Right lobe of liver (tissue), 6 donors: Measurements from ENCODE around the gene DHRSX. TPM values are rescaled to one million over a fixed set of nuclear protein-coding genes. Genes with fewer than 3 reads are reported as not detected.

Experiments
- ATAC-seq, 4 donors: fragments of 200-7000 bp; cut with Tn5 transposase; one replicate each; pipeline ENCODE4 v1.9.1; 2020; ENCODE audit warnings: mild to moderate bottlenecking in 4 of 4, moderate library complexity in 4 of 4
- DNase-seq, 3 donors: peaks; one replicate each; pipeline ENCODE4 v3.0.0-alpha.2; 2020
- H3K27ac ChIP-seq, 3 donors: fragments of 200-600 bp; one replicate each; pipeline ENCODE4 v1.8.0; 2022
- H3K27me3 ChIP-seq, 2 donors: fragments of 200-600 bp; one replicate each; pipeline ENCODE4 v1.8.0; 2022
- H3K36me3 ChIP-seq, 4 donors: fragments of 200-600 bp; sonication (generic) in 1 of 4; one replicate each; pipeline versions ENCODE4 v1.5.1 to v1.8.0; 2017 to 2022; ENCODE audit warnings: control low read depth in 1 of 4
- H3K4me1 ChIP-seq, 4 donors: fragments of 200-600 bp; sonication (generic) in 1 of 4; one replicate each; pipeline versions ENCODE4 v1.5.1 to v1.8.0; 2017 to 2022; ENCODE audit warnings: control low read depth in 1 of 4
- H3K4me3 ChIP-seq, 3 donors: fragments of 200-600 bp; one replicate each; pipeline ENCODE4 v1.8.0; 2022
- H3K9me3 ChIP-seq, 4 donors: fragments of 200-600 bp; sonication (generic) in 1 of 4; one replicate each; pipeline versions ENCODE4 v1.5.1 to v1.8.0; 2017 to 2022; ENCODE audit warnings: control low read depth in 1 of 4
- POLR2A ChIP-seq: fragments of 450-650 bp; IDR thresholded peaks from one replicate; pipeline ENCODE4 v1.6.1; 2017; ENCODE audit warnings: antibody characterized with exemption, mild to moderate bottlenecking
- WGBS: methylation state at CpG from one replicate; pipeline ENCODE4 v1.1.6; 2018; ENCODE audit warnings: low coverage, low lambda C conversion rate; ENCODE audit not compliant: insufficient coverage; ENCODE audit errors: missing lambda C conversion rate; 5-methylcytosine and 5-hydroxymethylcytosine counted together
- intact Hi-C, 2 donors: fragments of 100-400 bp; cut with DNase I; formaldehyde crosslinking; loops; one replicate each; pipeline versions ENCODE4 v1.11.2 to v1.14.1; 2022
- total RNA-seq, 6 experiments: library from RNA; depleted of rRNA in 2 of 6; stranded (reverse); fragments of >200 nt in 2 of 6; fragmentation: NEBNext Ultra II Directional in 3 of 6; extraction: Animal tissue kit (Norgen Biotek cat#: 25700) in 3 of 6; gene quantifications; one replicate each; pipeline versions ENCODE4 v1.1.0 to v1.2.4, GENCODE V29; 2016 to 2023
- TF ChIP-seq, protein P1 (sequence below), 4 donors: fragments of 200-600 bp in 3 of 4; fragments of 450-650 bp in 1 of 4; IDR thresholded peaks; one replicate each; pipeline versions ENCODE4 v1.5.1 to v1.8.0; 2016 to 2022; ENCODE audit warnings: antibody characterized with exemption in 4 of 4, mild to moderate bottlenecking in 2 of 4
- donor health status: DM: no; HTN: yes; CAD: no.
- donor health status: DM: no; HTN: no; CAD: no.
- donor health status: DM: no; HTN: no; CAD: no.
- donor health status: DM: no; HTN: yes; CAD: no.
- donor health status: DM: no; HTN: yes; CAD: no.

DHRSX gene
- total RNA-seq, 6 experiments from 2014 or later = 15.6 to 34.5 (median 29.0) TPM

DNA sequence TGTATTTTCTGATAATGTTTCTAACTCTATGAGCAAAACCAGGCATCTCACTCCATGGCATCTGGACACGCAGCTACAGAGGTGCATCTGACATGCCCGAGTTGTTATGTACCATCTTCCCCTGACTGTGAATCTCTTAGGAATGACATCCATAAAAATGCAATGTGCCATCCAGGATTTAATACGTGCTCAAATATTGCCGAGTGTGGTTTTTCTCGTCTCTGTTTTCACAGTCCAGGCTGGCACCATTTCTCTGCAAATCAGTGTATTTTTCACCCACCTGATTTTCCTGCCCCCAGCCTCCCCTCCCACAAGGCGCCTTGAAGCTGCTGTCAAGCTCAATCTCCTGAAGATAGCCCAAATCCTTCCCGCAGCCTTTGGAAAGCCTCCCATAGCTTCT, 154.6 kb downstream of the DHRSX start:
- intact Hi-C loops = no loop called here
- H3K9me3 ChIP-seq = no peaks in the 10 kb centered on the region

DNA sequence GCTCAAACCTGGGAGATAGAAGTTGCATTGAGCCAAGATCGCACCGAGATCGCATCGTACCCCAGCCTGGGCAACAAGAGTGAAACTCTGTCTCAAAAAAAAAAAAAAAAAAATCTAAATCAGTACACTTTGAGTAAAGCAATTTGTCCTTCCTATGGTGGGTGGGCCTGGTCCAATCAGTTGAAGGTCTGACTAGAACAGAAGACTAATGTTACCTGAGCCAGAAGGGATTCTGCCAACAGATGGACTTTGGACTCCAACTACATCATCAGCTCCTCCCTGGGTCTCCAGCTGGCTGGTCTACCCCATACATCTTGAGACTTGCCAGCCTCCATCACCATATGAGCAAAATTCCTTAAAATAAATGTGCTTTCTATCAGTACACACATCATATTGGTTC, 155.2 kb downstream of the DHRSX start:
- TF ChIP-seq, protein P1, sequence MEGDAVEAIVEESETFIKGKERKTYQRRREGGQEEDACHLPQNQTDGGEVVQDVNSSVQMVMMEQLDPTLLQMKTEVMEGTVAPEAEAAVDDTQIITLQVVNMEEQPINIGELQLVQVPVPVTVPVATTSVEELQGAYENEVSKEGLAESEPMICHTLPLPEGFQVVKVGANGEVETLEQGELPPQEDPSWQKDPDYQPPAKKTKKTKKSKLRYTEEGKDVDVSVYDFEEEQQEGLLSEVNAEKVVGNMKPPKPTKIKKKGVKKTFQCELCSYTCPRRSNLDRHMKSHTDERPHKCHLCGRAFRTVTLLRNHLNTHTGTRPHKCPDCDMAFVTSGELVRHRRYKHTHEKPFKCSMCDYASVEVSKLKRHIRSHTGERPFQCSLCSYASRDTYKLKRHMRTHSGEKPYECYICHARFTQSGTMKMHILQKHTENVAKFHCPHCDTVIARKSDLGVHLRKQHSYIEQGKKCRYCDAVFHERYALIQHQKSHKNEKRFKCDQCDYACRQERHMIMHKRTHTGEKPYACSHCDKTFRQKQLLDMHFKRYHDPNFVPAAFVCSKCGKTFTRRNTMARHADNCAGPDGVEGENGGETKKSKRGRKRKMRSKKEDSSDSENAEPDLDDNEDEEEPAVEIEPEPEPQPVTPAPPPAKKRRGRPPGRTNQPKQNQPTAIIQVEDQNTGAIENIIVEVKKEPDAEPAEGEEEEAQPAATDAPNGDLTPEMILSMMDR (IDR thresholded peaks at IDR 0.05) = no peak
- no peak for TF ChIP-seq POLR2A

More for the DNA sequence above, 154.6 kb downstream of the DHRSX start:
- no peak overlapping the region for H3K4me3 ChIP-seq
- no peak for TF ChIP-seq POLR2A
- TF ChIP-seq, protein P1 (IDR thresholded peaks at IDR 0.05) = no peak
- H3K27me3 ChIP-seq = no peaks in the 10 kb centered on the region
- no peak overlapping the region for H3K27ac ChIP-seq
- H3K36me3 ChIP-seq = no peaks in the 10 kb centered on the region
- 69% methylated on average over 6 of the region's 7 CpGs for WGBS
- no peaks in the 10 kb centered on the region for H3K4me1 ChIP-seq
- no peak for ATAC-seq
- DNase-seq = no peak

DNA sequence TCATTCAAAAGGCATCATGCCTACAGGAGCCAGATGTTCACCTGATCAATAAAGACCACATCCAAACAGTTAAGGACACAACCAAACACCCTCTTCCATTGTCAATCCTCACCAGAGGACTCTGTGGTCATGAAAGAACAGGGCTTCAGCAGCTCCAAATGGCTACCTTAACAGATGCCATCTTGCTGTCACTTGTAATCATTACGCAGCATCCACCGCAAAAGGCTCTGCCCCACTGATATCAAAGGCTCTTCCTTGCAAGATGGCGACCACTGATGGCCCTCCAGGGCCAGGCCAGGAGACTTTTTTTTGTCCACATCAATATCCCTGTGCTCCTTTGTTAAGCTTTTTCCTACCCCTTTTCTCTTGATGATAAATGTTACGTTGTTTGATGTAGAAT, 157.4 kb downstream of the DHRSX start:
- TF ChIP-seq POLR2A = no peak
- TF ChIP-seq, protein P1 (IDR thresholded peaks at IDR 0.05) = no peak
- no peak for DNase-seq
- no peak overlapping the region for H3K4me3 ChIP-seq
- no peaks in the 10 kb centered on the region for H3K4me1 ChIP-seq
- H3K27me3 ChIP-seq = no peaks in the 10 kb centered on the region
- H3K9me3 ChIP-seq = no peaks in the 10 kb centered on the region
- no peak for ATAC-seq
- no peaks in the 10 kb centered on the region for H3K36me3 ChIP-seq
- WGBS = 98% methylated on average over 4 of the region's 4 CpGs
- H3K27ac ChIP-seq = no peak overlapping the region
- intact Hi-C loops = no loop called here

More for the DNA sequence above, 155.2 kb downstream of the DHRSX start:
- no peak overlapping the region for H3K4me3 ChIP-seq
- 92% methylated on average over 4 of the region's 4 CpGs for WGBS
- no peak overlapping the region for H3K27ac ChIP-seq
- intact Hi-C loops = no loop called here
- H3K36me3 ChIP-seq = no peaks in the 10 kb centered on the region
- no peaks in the 10 kb centered on the region for H3K4me1 ChIP-seq
- DNase-seq (no peak), ATAC-seq (no peak)
- H3K9me3 ChIP-seq = no peaks in the 10 kb centered on the region
- no peaks in the 10 kb centered on the region for H3K27me3 ChIP-seq

DNA sequence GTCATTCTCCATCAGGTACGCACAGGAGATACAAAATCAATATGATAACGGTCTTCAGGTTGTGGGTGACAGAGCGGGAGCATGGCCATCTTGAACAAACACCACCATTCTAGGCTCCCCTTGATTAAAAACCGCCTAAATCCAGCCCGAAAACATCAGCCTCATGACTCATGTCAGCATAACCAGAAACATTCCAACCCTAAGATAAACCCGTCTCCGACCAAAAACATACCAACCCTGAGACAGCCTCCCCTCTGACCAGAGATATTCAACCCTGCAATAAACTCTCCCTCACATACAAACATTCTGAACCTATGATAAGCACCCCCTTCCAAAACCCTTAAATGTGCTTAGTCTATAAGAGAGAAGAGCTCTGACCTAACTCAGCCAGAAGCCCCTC, 157.9 kb downstream of the DHRSX start:
- Histone ChIP-seq H3K9me3 (no peaks in the 10 kb centered on the region), H3K4me1 (no peaks in the 10 kb centered on the region), H3K27ac (no peak overlapping the region), H3K36me3 (no peaks in the 10 kb centered on the region), H3K27me3 (no peaks in the 10 kb centered on the region), H3K4me3 (no peak overlapping the region)
- TF ChIP-seq, protein P1 (IDR thresholded peaks at IDR 0.05) = no peak
- TF ChIP-seq POLR2A = no peak
- intact Hi-C loops = no loop called here
- no peak for ATAC-seq
- 74% methylated on average over 7 of the region's 7 CpGs for WGBS
- DNase-seq = no peak

DNA sequence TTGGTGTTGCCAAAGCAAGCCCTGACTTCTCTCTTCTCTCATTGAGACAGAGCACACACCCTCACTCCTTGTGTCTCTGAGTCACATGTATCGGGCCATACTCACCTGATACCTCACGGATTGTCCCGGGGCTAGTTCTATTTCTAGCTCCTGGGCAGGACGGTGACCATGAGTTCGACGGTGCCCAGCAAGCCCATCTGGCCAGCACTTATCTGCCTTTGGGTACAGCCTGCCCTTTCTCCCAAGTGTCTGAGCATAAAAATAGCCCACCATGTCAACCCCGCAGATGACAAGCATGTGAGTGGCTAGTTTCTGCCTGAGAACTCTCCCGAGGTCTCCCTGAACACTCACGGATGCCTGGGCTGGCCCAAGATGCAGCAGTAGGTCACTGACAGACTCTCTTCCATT, 158.5 kb downstream of the DHRSX start:
- WGBS = 90% methylated on average over 2 of the region's 9 CpGs
- DNase-seq = no peak

More for the DNA sequence above, 158.5 kb downstream of the DHRSX start:
- Histone ChIP-seq H3K4me1 (no peaks in the 10 kb centered on the region), H3K4me3 (no peak overlapping the region), H3K9me3 (no peaks in the 10 kb centered on the region), H3K27ac (no peak overlapping the region), H3K36me3 (no peaks in the 10 kb centered on the region), H3K27me3 (no peaks in the 10 kb centered on the region)
- intact Hi-C loops = no loop called here
- TF ChIP-seq, protein P1 (IDR thresholded peaks at IDR 0.05) = no peak
- TF ChIP-seq POLR2A = no peak
- ATAC-seq = no peak
